Body of pancreas (tissue), 4 donors: ENCODE results near the gene TET3.

Experiments used
- POLR2A ChIP-seq, 3 donors: fragments of 450-650 bp; IDR thresholded peaks; one replicate each; pipeline ENCODE4 v1.6.1; 2016; ENCODE audit warnings: antibody characterized with exemption in 3 of 3, mild to moderate bottlenecking in 2 of 3
- TF ChIP-seq, protein P1 (sequence below), 7 experiments: fragments of 450-650 bp in 4 of 7; fragments of 200-600 bp in 3 of 7; sonication (generic) in 3 of 7; IDR thresholded peaks; one replicate each; pipeline ENCODE4 v1.5.1; 2016 to 2019; ENCODE audit warnings: antibody characterized with exemption in 7 of 7

DNA sequence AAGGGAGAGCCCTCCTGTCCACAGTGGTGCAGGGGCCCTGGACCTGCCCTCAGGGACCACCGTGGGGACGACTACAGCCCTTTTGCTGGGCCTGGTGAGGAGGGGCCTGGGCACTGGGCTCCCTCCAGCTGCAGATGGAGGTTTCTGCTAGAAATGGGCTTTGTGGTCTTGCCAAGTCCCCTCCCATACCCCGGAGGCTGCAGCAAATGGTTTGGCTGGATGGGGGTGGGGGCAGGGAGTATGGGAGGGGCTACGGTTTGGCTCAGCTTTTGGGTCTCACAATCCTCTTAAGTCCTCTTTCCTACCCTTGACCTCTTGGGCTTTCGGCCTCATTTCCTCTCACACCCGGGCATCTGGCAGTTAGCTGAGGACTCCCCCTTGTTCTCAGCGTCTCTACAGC is 21.7 kb downstream of the TET3 start:
- TF ChIP-seq, protein P1, sequence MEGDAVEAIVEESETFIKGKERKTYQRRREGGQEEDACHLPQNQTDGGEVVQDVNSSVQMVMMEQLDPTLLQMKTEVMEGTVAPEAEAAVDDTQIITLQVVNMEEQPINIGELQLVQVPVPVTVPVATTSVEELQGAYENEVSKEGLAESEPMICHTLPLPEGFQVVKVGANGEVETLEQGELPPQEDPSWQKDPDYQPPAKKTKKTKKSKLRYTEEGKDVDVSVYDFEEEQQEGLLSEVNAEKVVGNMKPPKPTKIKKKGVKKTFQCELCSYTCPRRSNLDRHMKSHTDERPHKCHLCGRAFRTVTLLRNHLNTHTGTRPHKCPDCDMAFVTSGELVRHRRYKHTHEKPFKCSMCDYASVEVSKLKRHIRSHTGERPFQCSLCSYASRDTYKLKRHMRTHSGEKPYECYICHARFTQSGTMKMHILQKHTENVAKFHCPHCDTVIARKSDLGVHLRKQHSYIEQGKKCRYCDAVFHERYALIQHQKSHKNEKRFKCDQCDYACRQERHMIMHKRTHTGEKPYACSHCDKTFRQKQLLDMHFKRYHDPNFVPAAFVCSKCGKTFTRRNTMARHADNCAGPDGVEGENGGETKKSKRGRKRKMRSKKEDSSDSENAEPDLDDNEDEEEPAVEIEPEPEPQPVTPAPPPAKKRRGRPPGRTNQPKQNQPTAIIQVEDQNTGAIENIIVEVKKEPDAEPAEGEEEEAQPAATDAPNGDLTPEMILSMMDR (IDR thresholded peaks at IDR 0.05): no peak
- no peak for TF ChIP-seq POLR2A (IDR thresholded peaks at IDR 0.05)
